Gastrocnemius medialis (tissue), 4 donors: Measurements from ENCODE around the gene NR1H4.

ENCODE experiments used
- POLR2A ChIP-seq, 2 donors: fragments of 450-650 bp; IDR thresholded peaks; one replicate each; pipeline ENCODE4 v1.6.1; 2017; ENCODE audit warnings: antibody characterized with exemption in 2 of 2, mild to moderate bottlenecking in 2 of 2, moderate library complexity in 2 of 2
- TF ChIP-seq, protein P1 (sequence below), 5 experiments: fragments of 450-650 bp in 3 of 5; fragments of 200-600 bp in 2 of 5; sonication (generic) in 2 of 5; IDR thresholded peaks in 4 of 5; conservative IDR thresholded peaks in 1 of 5; 1 replicate in 4 of 5; 2 replicates in 1 of 5; pipeline ENCODE4 v1.5.1; 2016 to 2019; ENCODE audit warnings: antibody characterized with exemption in 5 of 5, mild to moderate bottlenecking in 3 of 5, moderate library complexity in 3 of 5

DNA sequence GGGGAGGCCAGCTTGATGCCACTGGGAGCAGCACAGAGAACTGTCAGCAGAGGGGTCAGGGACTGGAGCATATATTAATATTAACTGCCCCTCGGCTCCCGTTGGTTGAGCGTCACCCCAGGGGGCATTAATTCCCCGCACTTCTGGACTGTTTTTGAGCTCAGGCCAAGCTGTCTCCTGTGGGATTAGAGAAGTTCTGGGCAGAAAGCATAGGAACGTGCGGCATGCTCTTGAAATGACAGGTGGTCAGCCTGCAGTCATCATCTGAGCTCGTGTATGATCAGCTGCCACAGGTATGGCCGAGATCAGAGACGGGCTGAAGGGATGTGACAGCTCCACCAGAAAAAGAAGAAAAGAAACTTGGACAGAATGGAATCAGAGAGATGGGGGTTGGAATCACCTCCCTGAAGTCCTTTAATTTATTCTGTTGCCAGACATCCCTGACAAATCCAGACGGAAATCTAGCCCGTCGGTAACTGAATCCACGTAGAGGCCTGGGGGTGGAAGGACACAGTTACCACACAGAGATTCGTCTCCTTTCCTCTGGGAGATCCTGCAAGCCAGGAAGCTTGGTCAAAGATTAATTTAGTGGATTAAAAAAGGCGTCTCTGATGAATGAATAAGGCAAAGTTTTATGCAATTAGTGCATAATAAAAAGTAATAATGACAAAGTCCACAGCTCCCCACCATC is 23.6 kb downstream of the NR1H4 start:
- TF ChIP-seq POLR2A (IDR thresholded peaks at IDR 0.05): no peak
- TF ChIP-seq, protein P1, sequence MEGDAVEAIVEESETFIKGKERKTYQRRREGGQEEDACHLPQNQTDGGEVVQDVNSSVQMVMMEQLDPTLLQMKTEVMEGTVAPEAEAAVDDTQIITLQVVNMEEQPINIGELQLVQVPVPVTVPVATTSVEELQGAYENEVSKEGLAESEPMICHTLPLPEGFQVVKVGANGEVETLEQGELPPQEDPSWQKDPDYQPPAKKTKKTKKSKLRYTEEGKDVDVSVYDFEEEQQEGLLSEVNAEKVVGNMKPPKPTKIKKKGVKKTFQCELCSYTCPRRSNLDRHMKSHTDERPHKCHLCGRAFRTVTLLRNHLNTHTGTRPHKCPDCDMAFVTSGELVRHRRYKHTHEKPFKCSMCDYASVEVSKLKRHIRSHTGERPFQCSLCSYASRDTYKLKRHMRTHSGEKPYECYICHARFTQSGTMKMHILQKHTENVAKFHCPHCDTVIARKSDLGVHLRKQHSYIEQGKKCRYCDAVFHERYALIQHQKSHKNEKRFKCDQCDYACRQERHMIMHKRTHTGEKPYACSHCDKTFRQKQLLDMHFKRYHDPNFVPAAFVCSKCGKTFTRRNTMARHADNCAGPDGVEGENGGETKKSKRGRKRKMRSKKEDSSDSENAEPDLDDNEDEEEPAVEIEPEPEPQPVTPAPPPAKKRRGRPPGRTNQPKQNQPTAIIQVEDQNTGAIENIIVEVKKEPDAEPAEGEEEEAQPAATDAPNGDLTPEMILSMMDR (IDR thresholded peaks at IDR 0.05 in 4 of 5, conservative IDR thresholded peaks at IDR 0.05 in 1 of 5): no peak
